Measurements from ENCODE around the gene PTPRR. TPM values are rescaled to one million over a fixed set of nuclear protein-coding genes. Genes with fewer than 3 reads are reported as not detected.

PTPRR gene
- total and polyA plus RNA-seq, 9 donors: 0.15 to 1.5 (median 0.32) TPM; not detected in 1

DNA sequence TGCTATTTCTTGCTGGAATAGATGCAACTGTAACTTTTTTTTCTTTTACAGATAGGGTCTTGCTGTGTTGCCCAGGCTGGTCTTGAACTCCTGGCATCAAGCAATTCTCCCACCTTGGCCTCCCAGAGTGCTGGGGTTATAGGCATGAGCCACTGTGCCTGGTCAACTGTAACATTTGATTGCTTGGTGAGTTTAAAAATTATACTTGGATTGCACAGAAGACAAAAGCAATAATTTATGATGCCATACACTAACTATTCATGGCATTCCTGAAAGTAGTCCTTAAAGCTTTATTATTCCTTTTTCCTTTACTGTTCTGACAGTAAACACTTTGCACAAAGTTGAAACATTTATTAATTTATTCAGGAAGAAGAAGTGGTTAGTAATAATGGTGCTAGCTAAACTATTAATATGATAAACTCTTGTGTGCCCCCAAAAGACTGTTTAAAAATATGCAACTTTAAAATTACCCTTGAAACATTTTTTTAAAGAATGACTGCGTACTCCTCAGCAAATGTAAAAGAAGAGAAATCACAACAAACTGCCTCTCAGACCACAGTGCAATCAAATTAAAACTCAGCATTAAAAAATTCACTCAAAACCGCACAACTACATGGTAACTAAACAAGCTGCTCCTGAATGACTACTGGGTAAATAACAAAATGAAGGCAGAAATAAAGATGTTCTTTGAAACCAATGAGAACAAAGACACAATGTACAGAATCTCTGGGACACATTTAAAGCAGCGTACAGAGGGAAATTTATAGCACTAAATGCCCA is 291.6 kb downstream of the PTPRR start:
- no peaks in the 10 kb centered on the region for H3K27me3 ChIP-seq
- H3K4me3 ChIP-seq: no peak overlapping the region
- 83 to 87% (median 86%) methylated on average over 3 of the region's 3 CpGs for WGBS, 3 donors
- no peak for DNase-seq
- no peaks in the 10 kb centered on the region for H3K9me3 ChIP-seq
- no peak for TF ChIP-seq EP300 (IDR thresholded peaks at IDR 0.05)
- TF ChIP-seq, protein P1, sequence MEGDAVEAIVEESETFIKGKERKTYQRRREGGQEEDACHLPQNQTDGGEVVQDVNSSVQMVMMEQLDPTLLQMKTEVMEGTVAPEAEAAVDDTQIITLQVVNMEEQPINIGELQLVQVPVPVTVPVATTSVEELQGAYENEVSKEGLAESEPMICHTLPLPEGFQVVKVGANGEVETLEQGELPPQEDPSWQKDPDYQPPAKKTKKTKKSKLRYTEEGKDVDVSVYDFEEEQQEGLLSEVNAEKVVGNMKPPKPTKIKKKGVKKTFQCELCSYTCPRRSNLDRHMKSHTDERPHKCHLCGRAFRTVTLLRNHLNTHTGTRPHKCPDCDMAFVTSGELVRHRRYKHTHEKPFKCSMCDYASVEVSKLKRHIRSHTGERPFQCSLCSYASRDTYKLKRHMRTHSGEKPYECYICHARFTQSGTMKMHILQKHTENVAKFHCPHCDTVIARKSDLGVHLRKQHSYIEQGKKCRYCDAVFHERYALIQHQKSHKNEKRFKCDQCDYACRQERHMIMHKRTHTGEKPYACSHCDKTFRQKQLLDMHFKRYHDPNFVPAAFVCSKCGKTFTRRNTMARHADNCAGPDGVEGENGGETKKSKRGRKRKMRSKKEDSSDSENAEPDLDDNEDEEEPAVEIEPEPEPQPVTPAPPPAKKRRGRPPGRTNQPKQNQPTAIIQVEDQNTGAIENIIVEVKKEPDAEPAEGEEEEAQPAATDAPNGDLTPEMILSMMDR (IDR thresholded peaks at IDR 0.05): no peak
- no peak for TF ChIP-seq POLR2A (IDR thresholded peaks at IDR 0.05)
- intact Hi-C loops (cut with DNase I): no loop called here
- no peak overlapping the region for H3K27ac ChIP-seq
- H3K4me1 ChIP-seq (ENCODE audit: insufficient read depth): no peaks in the 10 kb centered on the region
- H3K36me3 ChIP-seq: no peaks in the 10 kb centered on the region

DNA sequence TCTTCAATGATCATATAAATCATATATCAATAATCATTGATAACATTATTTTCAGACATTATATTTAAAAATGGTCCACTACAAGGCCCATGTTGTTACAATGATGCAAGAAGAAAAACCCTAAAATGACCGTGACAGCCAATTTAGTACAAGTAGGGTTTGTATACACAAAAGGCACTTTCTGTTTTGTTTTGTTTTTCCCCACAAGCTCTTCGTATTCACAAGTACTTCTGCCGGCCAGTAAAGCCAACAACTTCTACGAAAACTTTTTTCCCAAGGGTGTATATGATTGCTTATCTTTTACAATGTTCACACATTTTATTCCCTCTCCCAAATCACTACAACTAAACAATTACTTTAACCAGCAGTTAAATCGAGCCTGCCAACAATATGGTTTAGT is 292.9 kb downstream of the PTPRR start:
- 37 to 56% (median 51%) methylated on average over 5 of the region's 5 CpGs for WGBS, 3 donors
- H3K27me3 ChIP-seq: no peaks in the 10 kb centered on the region
- no peaks in the 10 kb centered on the region for H3K4me1 ChIP-seq (ENCODE audit: insufficient read depth)
- no peaks in the 10 kb centered on the region for H3K9me3 ChIP-seq
- intact Hi-C loops (cut with DNase I): no loop called here
- no peak overlapping the region for H3K27ac ChIP-seq
- DNase-seq: no peak
- no peaks in the 10 kb centered on the region for H3K36me3 ChIP-seq
- TF ChIP-seq EP300 (IDR thresholded peaks at IDR 0.05): no peak
- no peak overlapping the region for H3K4me3 ChIP-seq

DNA sequence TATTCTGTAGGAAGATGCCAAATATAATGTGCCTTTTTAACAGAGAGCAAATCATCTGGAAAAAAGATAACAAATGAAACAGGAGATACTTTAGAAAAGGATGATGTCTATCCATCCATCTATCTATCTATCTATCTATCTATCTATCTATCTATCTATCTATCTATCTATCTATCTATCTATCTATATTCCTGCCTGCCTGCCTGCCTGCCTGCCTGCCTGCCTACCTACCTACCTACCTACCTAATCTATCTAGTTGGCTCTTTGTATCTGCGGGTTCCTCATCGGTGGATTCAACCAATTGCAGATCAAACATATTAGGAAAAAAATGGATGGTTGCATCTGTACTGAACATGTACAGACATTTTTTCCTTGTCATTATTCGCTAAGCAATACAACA is 294.4 kb downstream of the PTPRR start:
- no peaks in the 10 kb centered on the region for H3K36me3 ChIP-seq
- H3K4me3 ChIP-seq: no peak overlapping the region
- 89 to 97% (median 95%) methylated on average over 3 of the region's 3 CpGs for WGBS, 3 donors
- H3K9me3 ChIP-seq: no peaks in the 10 kb centered on the region
- DNase-seq: no peak
- TF ChIP-seq EP300 (IDR thresholded peaks at IDR 0.05): no peak
- TF ChIP-seq, protein P1 (IDR thresholded peaks at IDR 0.05): no peak
- no peak for TF ChIP-seq POLR2A (IDR thresholded peaks at IDR 0.05)
- no peaks in the 10 kb centered on the region for H3K27me3 ChIP-seq
- H3K4me1 ChIP-seq (ENCODE audit: insufficient read depth): no peaks in the 10 kb centered on the region
- no peak overlapping the region for H3K27ac ChIP-seq
- intact Hi-C loops (cut with DNase I): no loop called here

DNA sequence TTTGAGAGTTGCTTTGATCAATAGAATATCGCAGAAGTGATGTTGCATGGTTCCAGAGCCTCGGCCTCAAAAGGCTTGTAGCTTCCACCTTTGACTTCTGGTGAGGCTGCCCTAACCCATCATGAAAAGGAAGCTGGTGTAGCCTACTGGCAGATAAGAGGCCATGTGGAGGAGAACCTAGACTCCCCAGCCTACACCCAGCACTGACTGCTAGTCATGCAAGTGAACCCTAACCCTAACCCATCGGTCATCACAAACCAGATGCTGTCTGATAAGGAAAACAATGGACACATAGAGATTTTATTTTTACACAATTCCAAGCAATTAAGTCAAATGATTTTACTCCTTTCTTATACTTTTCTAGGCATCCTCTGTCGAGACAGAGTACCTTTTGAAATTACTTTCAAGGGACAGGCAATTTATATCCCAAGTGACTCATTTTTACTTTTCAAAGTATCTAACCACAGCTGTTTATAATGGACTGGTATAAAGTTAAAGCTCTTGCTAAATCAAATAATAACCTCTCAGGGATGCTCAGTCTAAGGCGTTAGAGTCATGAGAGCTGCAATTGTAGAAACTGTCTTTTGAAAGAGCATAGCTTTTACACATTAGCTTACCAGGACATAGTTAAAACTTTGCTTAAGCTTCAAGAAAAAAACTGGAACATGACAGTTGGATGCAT is 300.9 kb downstream of the PTPRR start:
- DNase-seq: no peak
- TF ChIP-seq POLR2A (IDR thresholded peaks at IDR 0.05) (no peak), EP300 (IDR thresholded peaks at IDR 0.05) (no peak)
- TF ChIP-seq, protein P1 (IDR thresholded peaks at IDR 0.05): no peak
- no peaks in the 10 kb centered on the region for H3K4me1 ChIP-seq (ENCODE audit: insufficient read depth)
- no peaks in the 10 kb centered on the region for H3K9me3 ChIP-seq
- intact Hi-C loops (cut with DNase I): no loop called here
- H3K36me3 ChIP-seq: no peaks in the 10 kb centered on the region
- H3K27ac ChIP-seq: no peak overlapping the region
- whole genome bisulfite sequencing, 3 donors: 79 to 87% (median 81%) methylated on average over 5 of the region's 5 CpGs
- H3K27me3 ChIP-seq: no peaks in the 10 kb centered on the region
- no peak overlapping the region for H3K4me3 ChIP-seq

DNA sequence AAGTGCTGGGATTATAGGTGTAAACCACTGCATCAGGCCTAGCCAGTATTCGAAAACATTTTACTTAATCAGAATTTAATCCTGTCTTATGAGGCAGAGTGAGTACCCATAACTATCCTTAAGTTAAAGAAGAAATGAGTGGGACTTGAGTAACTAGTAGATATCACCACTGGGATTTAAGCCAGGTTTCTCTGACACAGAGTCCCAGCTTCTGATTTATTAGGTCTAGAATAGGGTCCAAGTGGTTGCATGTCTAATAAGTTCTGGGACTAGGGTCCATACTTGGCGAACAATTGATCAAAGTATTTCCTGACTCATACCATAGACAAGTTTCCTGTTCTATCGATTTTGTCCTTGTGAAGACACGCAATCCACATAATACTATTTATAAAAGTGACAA is 302.2 kb downstream of the PTPRR start:
- TF ChIP-seq EP300 (IDR thresholded peaks at IDR 0.05): no peak
- TF ChIP-seq, protein P1 (IDR thresholded peaks at IDR 0.05): no peak
- TF ChIP-seq POLR2A (IDR thresholded peaks at IDR 0.05): no peak
- intact Hi-C loops (cut with DNase I): no loop called here
- Histone ChIP-seq H3K36me3 (no peaks in the 10 kb centered on the region), H3K9me3 (no peaks in the 10 kb centered on the region), H3K4me1 (ENCODE audit: insufficient read depth) (no peaks in the 10 kb centered on the region), H3K27me3 (no peaks in the 10 kb centered on the region), H3K27ac (no peak overlapping the region), H3K4me3 (no peak overlapping the region)
- 87 to 95% (median 89%) methylated on average over 4 of the region's 4 CpGs for WGBS, 3 donors
- no peak for DNase-seq

All from ovary (tissue), 9 donors.